ENCODE measurements around the gene PPIL1. TPM values are rescaled to one million over a fixed set of nuclear protein-coding genes. Genes with fewer than 3 reads are reported as not detected.

Gene PPIL1
- total RNA-seq, 1 donor from 2014 or later = 82.8 TPM

DNA sequence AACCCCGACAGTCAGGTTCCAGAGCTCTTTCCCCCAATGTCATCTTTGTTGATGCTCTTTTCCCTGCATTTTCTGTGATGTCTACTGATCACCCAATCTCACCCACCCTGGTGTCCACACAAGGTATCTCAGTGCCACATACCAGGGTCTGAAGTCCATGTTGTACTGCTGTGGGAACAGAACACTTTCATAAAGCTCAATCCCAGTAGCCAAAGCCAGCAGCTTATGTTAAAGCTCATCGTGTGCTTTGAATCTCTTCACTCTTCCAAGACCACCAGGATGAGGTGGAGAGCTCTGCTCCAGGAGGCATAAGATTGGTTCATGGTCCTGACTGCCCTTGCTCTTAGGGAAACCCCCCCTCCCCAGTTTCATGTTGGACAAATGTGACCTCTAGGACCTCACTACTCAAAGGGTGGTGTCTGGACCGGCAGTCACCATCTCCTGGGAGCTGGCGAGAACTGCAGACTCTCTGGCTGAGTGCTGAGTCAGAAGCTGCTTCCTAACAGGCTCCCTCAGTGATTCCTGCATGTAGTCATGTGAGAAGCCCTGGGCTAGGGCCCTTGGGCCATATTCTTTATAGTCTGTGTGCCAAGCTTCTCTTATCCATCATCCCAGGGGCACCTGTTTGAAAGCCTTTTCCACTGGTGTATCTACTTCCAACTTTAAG, 22.0 kb downstream of the PPIL1 start:
- Mint-ChIP-seq H3K9me3 (no peaks in the 10 kb centered on the region), H3K27ac (ENCODE audit: unreplicated experiment) (no peak overlapping the region), H3K36me3 (ENCODE audit: low read depth) (peaks cover 7% of the 10 kb centered on the region), H3K4me1 (peaks cover 35% of the 10 kb centered on the region), H3K27me3 (ENCODE audit: low read depth) (no peaks in the 10 kb centered on the region), H3K4me3 (no peak overlapping the region)
- TF ChIP-seq CTCF (conservative IDR thresholded peaks at IDR 0.05) = no peak
- no peak for DNase-seq (ENCODE audit: low read depth, low spot score)

- no peak overlapping the region for H3K4me3 Mint-ChIP-seq
- H3K9me3 Mint-ChIP-seq = no peaks in the 10 kb centered on the region
- no peak for TF ChIP-seq CTCF (conservative IDR thresholded peaks at IDR 0.05)
- H3K27ac Mint-ChIP-seq (ENCODE audit: unreplicated experiment) = no peak overlapping the region
- H3K36me3 Mint-ChIP-seq (ENCODE audit: low read depth) = peaks cover 7% of the 10 kb centered on the region
- DNase-seq (ENCODE audit: low read depth, low spot score) = no peak
- H3K27me3 Mint-ChIP-seq (ENCODE audit: low read depth) = no peaks in the 10 kb centered on the region
- H3K4me1 Mint-ChIP-seq = peaks cover 40% of the 10 kb centered on the region
These were observed 23.0 kb downstream of the PPIL1 start for GRCh38 chr6:36851626-36852025.

DNA sequence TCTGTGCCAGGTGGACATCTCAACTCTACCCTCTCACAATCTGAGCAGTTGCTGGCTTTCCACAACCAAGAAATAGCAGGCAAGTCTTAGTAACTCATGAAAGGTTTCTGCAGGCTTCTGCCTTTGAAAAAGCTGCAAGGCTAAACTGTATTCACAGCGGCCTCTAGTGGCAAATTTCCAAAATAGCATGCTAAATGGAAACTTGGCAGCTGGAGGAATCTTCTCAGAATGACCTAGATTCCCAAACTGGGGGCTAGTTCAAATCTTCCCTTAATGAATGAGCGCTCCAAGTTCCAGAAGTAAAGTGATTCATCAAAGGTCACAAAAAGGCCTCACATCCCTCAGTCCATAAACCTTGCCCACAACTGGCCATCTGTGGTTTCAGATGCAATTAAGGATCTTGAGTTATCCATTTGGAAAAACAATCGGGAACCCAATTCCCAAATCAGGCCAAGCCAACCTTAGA, 23.4 kb downstream of the PPIL1 start:
- TF ChIP-seq CTCF (conservative IDR thresholded peaks at IDR 0.05) = peak; percentile 89
- Mint-ChIP-seq H3K27ac (ENCODE audit: unreplicated experiment) (no peak overlapping the region), H3K36me3 (ENCODE audit: low read depth) (peaks cover 7% of the 10 kb centered on the region), H3K9me3 (no peaks in the 10 kb centered on the region), H3K27me3 (ENCODE audit: low read depth) (no peaks in the 10 kb centered on the region), H3K4me1 (peaks cover 40% of the 10 kb centered on the region), H3K4me3 (peak overlapping the region; percentile 75)
- DNase-seq (ENCODE audit: low read depth, low spot score) = peak; percentile 46

- Mint-ChIP-seq H3K4me3 (peak overlapping the region; percentile 56), H3K9me3 (no peaks in the 10 kb centered on the region), H3K36me3 (ENCODE audit: low read depth) (peaks cover 4% of the 10 kb centered on the region), H3K27ac (ENCODE audit: unreplicated experiment) (no peak overlapping the region), H3K27me3 (ENCODE audit: low read depth) (no peaks in the 10 kb centered on the region), H3K4me1 (peaks cover 40% of the 10 kb centered on the region)
- TF ChIP-seq CTCF (conservative IDR thresholded peaks at IDR 0.05) = no peak
- DNase-seq (ENCODE audit: low read depth, low spot score) = no peak
These were observed 24.6 kb downstream of the PPIL1 start for GRCh38 chr6:36850021-36850420.

GRCh38 chr6:36848658-36849441, 25.8 kb downstream of the PPIL1 start:
- no peak for TF ChIP-seq CTCF (conservative IDR thresholded peaks at IDR 0.05)
- Mint-ChIP-seq H3K9me3 (no peaks in the 10 kb centered on the region), H3K4me1 (peaks cover 40% of the 10 kb centered on the region), H3K27me3 (ENCODE audit: low read depth) (no peaks in the 10 kb centered on the region), H3K36me3 (ENCODE audit: low read depth) (peaks cover 4% of the 10 kb centered on the region), H3K4me3 (peak overlapping the region; percentile 56), H3K27ac (ENCODE audit: unreplicated experiment) (no peak overlapping the region)
- DNase-seq (ENCODE audit: low read depth, low spot score) = peak; percentile 52
